NCI-H1417 (cell line): ENCODE data around the gene MAPK13.

ENCODE experiments used
- DNase-seq, 3 experiments: peaks; one replicate each; lab custom pipeline; 2025; lab: John Stamatoyannopoulos, UW

MAPK13 gene

GRCh38 chr6:36149476-36149875 lies 19.2 kb downstream of the MAPK13 start:
- DNase-seq: no peak

- DNase-seq: no peak
Measured at GRCh38 chr6:36150283-36150682, 20.0 kb downstream of the MAPK13 start.

GRCh38 chr6:36154286-36154685 lies 24.0 kb downstream of the MAPK13 start:
- no peak for DNase-seq

GRCh38 chr6:36155662-36156061 lies 25.3 kb downstream of the MAPK13 start:
- no peak for DNase-seq

- DNase-seq: no peak
Measured at GRCh38 chr6:36160147-36160760, 29.9 kb downstream of the MAPK13 start.

GRCh38 chr6:36169023-36170007 lies 39.0 kb downstream of the MAPK13 start:
- DNase-seq: no peak

GRCh38 chr6:36170704-36171103 lies 40.4 kb downstream of the MAPK13 start:
- no peak for DNase-seq

GRCh38 chr6:36171573-36171972 lies 41.3 kb downstream of the MAPK13 start:
- DNase-seq: no peak

GRCh38 chr6:36177166-36177565 lies 46.9 kb downstream of the MAPK13 start:
- no peak for DNase-seq

GRCh38 chr6:36178544-36178943 lies 48.2 kb downstream of the MAPK13 start:
- no peak for DNase-seq

- no peak for DNase-seq
Measured at GRCh38 chr6:36180126-36180525, 49.8 kb downstream of the MAPK13 start.

- DNase-seq: no peak
Measured at GRCh38 chr6:36184311-36184710, 54.0 kb downstream of the MAPK13 start.

GRCh38 chr6:36186199-36186598 lies 55.9 kb downstream of the MAPK13 start:
- no peak for DNase-seq

- no peak for DNase-seq
Measured at GRCh38 chr6:36187446-36187845, 57.1 kb downstream of the MAPK13 start.
